HEK293 (cell line): ENCODE measurements around the gene EIF4A2.

Experiments used
- MEIS1 ChIP-seq: sonication (generic); formaldehyde crosslinking; IDR thresholded peaks from 2 replicates; pipeline ENCODE4 v1.8.1; 2022; ENCODE audit warnings: missing genetic modification reagents, mild to moderate bottlenecking, borderline replicate concordance
- ZNF18 ChIP-seq: fragments of 450-650 bp; formaldehyde crosslinking; IDR thresholded peaks from 2 replicates; pipeline ENCODE4 v1.5.1; 2016; ENCODE audit warnings: missing biosample characterization, missing genetic modification characterization
- ZNF292 ChIP-seq: fragments of 450-650 bp; formaldehyde crosslinking; IDR thresholded peaks from 2 replicates; pipeline ENCODE4 v1.5.1; 2016; ENCODE audit warnings: low read depth, missing biosample characterization, missing genetic modification characterization, borderline replicate concordance

- TF ChIP-seq ZNF292 (tag by site-specific recombination) (no peak), ZNF18 (no peak), MEIS1 (CRISPR knock-in tag) (no peak)
Observed at GRCh38 chr3:186826976-186827857, 43.8 kb downstream of the EIF4A2 start.
